Measurements from ENCODE around the gene LDHAL6B. TPM values are rescaled to one million over a fixed set of nuclear protein-coding genes. Genes with fewer than 3 reads are reported as not detected.

The LDHAL6B gene
- total RNA-seq, 3 donors from 2014 or later = not detected

- Mint-ChIP-seq H3K27me3 (ENCODE audit: low read depth) (peaks cover 9% of the 10 kb centered on the region), H3K4me1 (ENCODE audit: low read depth) (no peaks in the 10 kb centered on the region), H3K9me3 (peaks cover 4% of the 10 kb centered on the region), H3K36me3 (ENCODE audit: insufficient read depth) (peaks cover 2% of the 10 kb centered on the region), H3K4me3 (no peak overlapping the region)
- ATAC-seq (no peak), DNase-seq (no peak)
Measured at GRCh38 chr15:59172289-59172901, 34.2 kb upstream of the LDHAL6B start.

GRCh38 chr15:59173194-59173593 lies 33.4 kb upstream of the LDHAL6B start:
- no peak overlapping the region for H3K4me3 Mint-ChIP-seq
- no peak for ATAC-seq
- peaks cover 14% of the 10 kb centered on the region for H3K27me3 Mint-ChIP-seq (ENCODE audit: low read depth)
- no peak for DNase-seq
- H3K36me3 Mint-ChIP-seq (ENCODE audit: insufficient read depth) = peaks cover 2% of the 10 kb centered on the region
- no peaks in the 10 kb centered on the region for H3K4me1 Mint-ChIP-seq (ENCODE audit: low read depth)
- H3K9me3 Mint-ChIP-seq = peaks cover 4% of the 10 kb centered on the region

GRCh38 chr15:59174151-59174834 lies 32.4 kb upstream of the LDHAL6B start:
- no peak for ATAC-seq
- peaks cover 4% of the 10 kb centered on the region for H3K9me3 Mint-ChIP-seq

GRCh38 chr15:59174835-59175831 lies 31.5 kb upstream of the LDHAL6B start:
- peak; percentile 10 for DNase-seq
- Mint-ChIP-seq H3K36me3 (ENCODE audit: insufficient read depth) (peaks cover 2% of the 10 kb centered on the region), H3K9me3 (peaks cover 4% of the 10 kb centered on the region), H3K27me3 (ENCODE audit: low read depth) (peaks cover 17% of the 10 kb centered on the region), H3K4me3 (no peak overlapping the region), H3K4me1 (ENCODE audit: low read depth) (no peaks in the 10 kb centered on the region)
- peak; percentile 79 to 90 for ATAC-seq

More at GRCh38 chr15:59174151-59174834, 32.4 kb upstream of the LDHAL6B start:
- H3K4me1 Mint-ChIP-seq (ENCODE audit: low read depth) = no peaks in the 10 kb centered on the region
- DNase-seq = no peak
- peaks cover 2% of the 10 kb centered on the region for H3K36me3 Mint-ChIP-seq (ENCODE audit: insufficient read depth)
- no peak overlapping the region for H3K4me3 Mint-ChIP-seq
- H3K27me3 Mint-ChIP-seq (ENCODE audit: low read depth) = peaks cover 17% of the 10 kb centered on the region

- peaks cover 4% of the 10 kb centered on the region for H3K9me3 Mint-ChIP-seq
- ATAC-seq (no peak), DNase-seq (no peak)
- no peaks in the 10 kb centered on the region for H3K4me1 Mint-ChIP-seq (ENCODE audit: low read depth)
- no peak overlapping the region for H3K4me3 Mint-ChIP-seq
- peaks cover 17% of the 10 kb centered on the region for H3K27me3 Mint-ChIP-seq (ENCODE audit: low read depth)
- peaks cover 2% of the 10 kb centered on the region for H3K36me3 Mint-ChIP-seq (ENCODE audit: insufficient read depth)
Measured at GRCh38 chr15:59176653-59177316, 29.9 kb upstream of the LDHAL6B start.

- Mint-ChIP-seq H3K36me3 (ENCODE audit: insufficient read depth) (peaks cover 2% of the 10 kb centered on the region), H3K4me3 (no peak overlapping the region), H3K9me3 (peaks cover 4% of the 10 kb centered on the region), H3K27me3 (ENCODE audit: low read depth) (peaks cover 17% of the 10 kb centered on the region), H3K4me1 (ENCODE audit: low read depth) (no peaks in the 10 kb centered on the region)
- DNase-seq = no peak
- no peak for ATAC-seq
Measured at GRCh38 chr15:59177317-59177660, 29.4 kb upstream of the LDHAL6B start.

- ATAC-seq (no peak), DNase-seq (no peak)
- Mint-ChIP-seq H3K9me3 (peaks cover 7% of the 10 kb centered on the region), H3K36me3 (ENCODE audit: insufficient read depth) (peaks cover 2% of the 10 kb centered on the region), H3K4me1 (ENCODE audit: low read depth) (no peaks in the 10 kb centered on the region), H3K27me3 (ENCODE audit: low read depth) (peaks cover 17% of the 10 kb centered on the region), H3K4me3 (no peak overlapping the region)
Measured at GRCh38 chr15:59178151-59178695, 28.4 kb upstream of the LDHAL6B start.

- no peak for DNase-seq
- Mint-ChIP-seq H3K4me1 (ENCODE audit: low read depth) (no peaks in the 10 kb centered on the region), H3K27me3 (ENCODE audit: low read depth) (peaks cover 15% of the 10 kb centered on the region), H3K4me3 (no peak overlapping the region), H3K36me3 (ENCODE audit: insufficient read depth) (no peaks in the 10 kb centered on the region), H3K9me3 (peaks cover 4% of the 10 kb centered on the region)
- no peak for ATAC-seq
Measured at GRCh38 chr15:59179717-59180116, 26.9 kb upstream of the LDHAL6B start.

- H3K36me3 Mint-ChIP-seq (ENCODE audit: insufficient read depth) = no peaks in the 10 kb centered on the region
- ATAC-seq (no peak), DNase-seq (no peak)
- H3K27me3 Mint-ChIP-seq (ENCODE audit: low read depth) = peaks cover 13% of the 10 kb centered on the region
- peaks cover 4% of the 10 kb centered on the region for H3K9me3 Mint-ChIP-seq
- H3K4me1 Mint-ChIP-seq (ENCODE audit: low read depth) = no peaks in the 10 kb centered on the region
- no peak overlapping the region for H3K4me3 Mint-ChIP-seq
Measured at GRCh38 chr15:59180945-59181600, 25.6 kb upstream of the LDHAL6B start.

- ATAC-seq = no peak
- no peak for DNase-seq
- peaks cover 7% of the 10 kb centered on the region for H3K9me3 Mint-ChIP-seq
- no peak overlapping the region for H3K4me3 Mint-ChIP-seq
- H3K27me3 Mint-ChIP-seq (ENCODE audit: low read depth) = no peaks in the 10 kb centered on the region
- H3K4me1 Mint-ChIP-seq (ENCODE audit: low read depth) = no peaks in the 10 kb centered on the region
- H3K36me3 Mint-ChIP-seq (ENCODE audit: insufficient read depth) = no peaks in the 10 kb centered on the region
Measured at GRCh38 chr15:59185725-59186124, 20.9 kb upstream of the LDHAL6B start.

GRCh38 chr15:59186501-59186900 lies 20.1 kb upstream of the LDHAL6B start:
- no peaks in the 10 kb centered on the region for H3K27me3 Mint-ChIP-seq (ENCODE audit: low read depth)
- ATAC-seq = no peak
- no peaks in the 10 kb centered on the region for H3K36me3 Mint-ChIP-seq (ENCODE audit: insufficient read depth)
- no peaks in the 10 kb centered on the region for H3K4me1 Mint-ChIP-seq (ENCODE audit: low read depth)
- DNase-seq = no peak
- H3K9me3 Mint-ChIP-seq = peaks cover 7% of the 10 kb centered on the region
- H3K4me3 Mint-ChIP-seq = no peak overlapping the region

GRCh38 chr15:59189241-59189640 lies 17.4 kb upstream of the LDHAL6B start:
- Mint-ChIP-seq H3K27me3 (ENCODE audit: low read depth) (peaks cover 3% of the 10 kb centered on the region), H3K4me1 (ENCODE audit: low read depth) (no peaks in the 10 kb centered on the region), H3K4me3 (no peak overlapping the region), H3K36me3 (ENCODE audit: insufficient read depth) (no peaks in the 10 kb centered on the region), H3K9me3 (peaks cover 3% of the 10 kb centered on the region)
- no peak for ATAC-seq
- no peak for DNase-seq

- ATAC-seq = no peak
- Mint-ChIP-seq H3K9me3 (peaks cover 3% of the 10 kb centered on the region), H3K4me3 (no peak overlapping the region), H3K36me3 (ENCODE audit: insufficient read depth) (no peaks in the 10 kb centered on the region), H3K4me1 (ENCODE audit: low read depth) (no peaks in the 10 kb centered on the region), H3K27me3 (ENCODE audit: low read depth) (peaks cover 3% of the 10 kb centered on the region)
- DNase-seq = no peak
Measured at GRCh38 chr15:59190291-59190690, 16.4 kb upstream of the LDHAL6B start.

Data from activated T-cell treated with anti-CD3 and anti-CD28 coated beads, Interleukin-2, amount 50 U/mL, for 4 hours (primary cell).